ENCODE measurements around the gene FAM222A.

The FAM222A gene

GRCh38 chr12:109797905-109798669 lies 84.5 kb downstream of the FAM222A start:
- DNase-seq (ENCODE audit: low read depth in 2 of 2): no peak

DNA sequence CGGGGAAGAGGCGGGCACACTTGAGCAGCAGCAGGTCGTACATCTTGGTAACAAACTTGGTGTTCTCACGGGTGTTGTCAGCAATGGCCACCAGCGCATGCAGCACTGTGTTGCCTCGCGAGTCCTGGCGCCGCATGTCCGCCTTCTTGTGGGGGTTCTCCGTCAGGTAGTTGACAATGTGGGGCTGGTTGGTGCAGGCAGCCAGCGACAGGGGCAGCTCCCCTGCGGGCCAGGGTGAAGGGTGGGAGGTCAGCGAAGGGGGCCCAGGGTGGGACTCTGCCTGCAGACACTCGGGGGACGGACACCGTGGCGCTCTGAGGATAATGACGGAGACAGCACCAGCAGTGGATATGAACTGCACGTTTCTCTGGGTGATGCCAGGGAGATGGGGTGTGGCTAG lies 85.1 kb downstream of the FAM222A start:
- no peak for DNase-seq (ENCODE audit: low read depth in 2 of 2)

DNA sequence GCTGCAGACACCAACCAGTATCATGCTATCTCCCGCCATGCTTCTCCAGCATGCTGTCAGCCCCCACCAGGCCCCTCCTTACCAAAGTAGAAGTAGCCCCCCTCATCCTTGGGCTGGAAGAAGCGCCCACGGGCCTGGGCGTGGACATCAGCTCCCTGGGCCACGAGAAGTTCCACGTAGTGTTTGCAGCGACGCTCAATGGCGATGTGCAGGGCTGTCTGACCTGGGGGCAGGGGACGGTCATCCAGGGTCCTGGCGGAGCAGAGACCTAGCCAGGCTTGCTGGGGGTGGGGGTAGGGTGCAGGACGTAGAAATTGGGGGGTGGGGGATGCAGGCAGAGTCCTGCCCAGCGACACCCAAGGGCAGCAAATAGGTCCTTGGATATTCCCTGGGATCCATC lies 86.9 kb downstream of the FAM222A start:
- DNase-seq (ENCODE audit: low read depth in 2 of 2): no peak

- no peak for DNase-seq (ENCODE audit: low read depth in 2 of 2)
Observed at GRCh38 chr12:109802828-109803227, 89.2 kb downstream of the FAM222A start.

GRCh38 chr12:109803678-109804077 lies 90.1 kb downstream of the FAM222A start:
- DNase-seq (ENCODE audit: low read depth in 2 of 2): no peak

DNA sequence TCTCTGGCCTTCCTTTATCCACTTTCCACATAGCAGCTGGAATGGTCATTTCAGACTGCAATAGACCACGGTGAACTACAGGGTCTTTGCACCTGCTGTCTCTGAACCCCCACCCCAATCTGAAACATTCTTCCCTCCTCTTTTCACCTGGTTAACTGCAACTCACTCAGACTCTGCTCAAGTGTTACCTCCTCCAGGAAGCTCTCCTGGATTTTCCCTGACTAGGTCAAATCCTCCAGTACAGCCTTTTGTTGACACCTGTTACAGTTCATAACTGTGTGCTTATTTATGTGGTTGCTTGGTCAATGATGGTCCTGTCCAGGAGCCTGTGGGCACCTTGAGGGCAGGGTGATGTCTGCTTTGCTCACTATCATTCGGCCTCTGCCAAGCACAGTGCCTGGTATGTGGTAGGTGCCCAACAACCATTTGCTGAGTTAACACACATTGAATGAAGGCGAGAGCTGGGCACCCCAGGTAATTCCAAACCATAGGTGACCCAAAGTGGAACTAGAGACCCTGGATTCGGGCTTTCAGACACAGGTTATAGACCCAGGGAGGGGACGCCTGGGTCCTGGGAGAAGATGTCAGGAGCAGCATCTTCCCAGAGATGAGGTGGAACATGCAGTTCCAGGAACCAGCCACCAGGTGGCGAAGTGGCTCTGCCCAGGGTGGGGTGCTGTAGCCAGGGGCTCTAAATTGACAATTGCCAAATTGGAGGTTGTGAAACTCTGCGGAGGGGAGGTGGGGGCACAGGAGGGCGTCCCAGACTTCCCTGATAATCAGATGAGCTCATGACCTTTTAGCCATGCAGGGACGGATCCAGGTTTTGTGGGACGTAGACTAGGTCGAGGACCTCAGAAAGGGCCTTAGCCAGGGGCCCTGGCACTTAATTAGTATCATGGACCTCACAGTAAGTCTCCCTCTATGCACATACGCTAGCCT lies 91.5 kb downstream of the FAM222A start:
- DNase-seq (ENCODE audit: low read depth in 2 of 2): no peak

- no peak for DNase-seq (ENCODE audit: low read depth in 2 of 2)
Observed at GRCh38 chr12:109807954-109808643, 94.5 kb downstream of the FAM222A start.

DNA sequence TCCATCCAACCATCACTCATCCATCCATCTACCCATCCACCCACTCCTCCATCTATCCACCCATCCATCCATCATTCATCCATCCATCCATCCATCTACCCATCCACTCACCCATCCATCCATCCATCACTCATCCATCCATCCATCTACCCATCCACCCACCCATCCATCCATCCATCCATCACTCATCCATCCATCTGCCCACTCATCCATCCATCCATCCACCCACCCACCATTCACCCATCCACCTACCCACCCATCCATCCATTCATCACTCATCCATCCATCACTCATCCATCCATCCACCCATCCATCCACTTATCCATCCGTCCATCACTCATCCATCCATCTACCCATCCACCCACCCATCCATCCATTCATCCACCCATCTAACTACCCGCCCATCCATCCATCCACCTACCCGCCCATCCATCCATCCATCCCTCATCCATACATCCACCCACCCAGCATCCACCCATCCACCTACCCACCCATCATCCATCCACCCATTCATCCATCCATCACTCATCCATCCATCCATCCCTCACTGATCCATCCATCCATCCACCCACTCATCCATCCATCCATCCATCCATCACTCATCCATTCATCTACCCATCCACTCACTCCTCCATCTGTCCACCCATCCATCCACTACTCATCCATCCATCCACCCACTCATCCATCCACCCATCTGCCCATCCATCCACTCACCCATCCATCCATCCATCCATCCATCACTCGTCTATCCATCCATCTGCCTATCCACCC lies 95.4 kb downstream of the FAM222A start:
- no peak for DNase-seq (ENCODE audit: low read depth in 2 of 2)

GRCh38 chr12:109810954-109811623 lies 97.5 kb downstream of the FAM222A start:
- DNase-seq (ENCODE audit: low read depth in 2 of 2): no peak

GRCh38 chr12:109811624-109811995 lies 98.0 kb downstream of the FAM222A start:
- no peak for DNase-seq (ENCODE audit: low read depth in 2 of 2)

DNA sequence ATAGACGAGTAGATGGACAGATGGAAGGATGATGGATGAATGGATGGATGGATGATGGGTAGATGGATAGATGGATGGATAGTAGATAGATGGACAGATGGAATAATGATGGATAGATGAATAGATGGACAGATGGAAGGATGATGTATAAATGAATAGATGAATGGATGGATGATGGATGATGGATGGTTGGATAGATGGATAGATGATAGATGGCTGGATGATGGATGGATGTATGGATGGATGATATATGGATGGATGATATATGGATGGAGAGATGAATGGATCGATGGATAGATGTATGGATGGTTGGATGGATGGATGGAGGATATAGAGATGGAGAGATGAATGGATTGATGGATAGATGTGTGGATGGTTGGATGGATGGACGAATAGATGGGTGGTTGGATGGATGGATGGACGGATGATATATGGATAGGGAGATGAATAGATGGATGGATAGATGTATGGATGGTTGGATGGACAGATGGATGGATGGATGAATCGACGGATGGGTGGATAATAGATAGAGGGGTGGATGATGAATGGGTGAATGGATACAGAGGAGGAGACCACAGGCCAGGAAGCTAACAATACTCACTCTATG lies 100.3 kb downstream of the FAM222A start:
- no peak for DNase-seq (ENCODE audit: low read depth in 2 of 2)

DNA sequence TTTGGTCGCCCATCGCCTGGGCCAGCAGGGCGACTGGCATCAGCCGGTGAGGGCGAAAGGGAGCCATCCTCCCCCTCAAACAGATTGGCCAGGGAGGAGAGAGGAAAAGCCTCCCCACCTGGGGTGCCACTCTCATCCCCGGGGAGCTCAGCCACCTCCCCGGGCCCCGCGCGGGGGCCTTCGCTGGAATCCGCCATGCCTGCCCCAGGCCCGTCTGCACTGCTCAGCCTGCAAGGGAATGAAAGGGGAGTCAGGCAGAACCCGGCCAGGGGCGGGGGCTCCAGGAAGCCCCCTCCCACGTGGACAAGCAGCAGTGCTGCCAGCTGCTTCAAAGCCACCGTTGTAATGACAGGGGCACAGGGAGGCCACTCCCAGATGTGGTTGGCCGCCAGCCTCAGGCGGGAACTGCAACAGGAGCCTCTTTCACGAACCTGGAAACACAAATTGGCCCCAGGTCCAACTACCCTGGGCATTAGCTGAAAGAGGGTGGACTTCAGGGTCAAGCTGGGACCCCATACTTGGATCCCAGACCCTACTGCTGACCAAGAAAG lies 101.0 kb downstream of the FAM222A start:
- no peak for DNase-seq (ENCODE audit: low read depth in 2 of 2)

DNA sequence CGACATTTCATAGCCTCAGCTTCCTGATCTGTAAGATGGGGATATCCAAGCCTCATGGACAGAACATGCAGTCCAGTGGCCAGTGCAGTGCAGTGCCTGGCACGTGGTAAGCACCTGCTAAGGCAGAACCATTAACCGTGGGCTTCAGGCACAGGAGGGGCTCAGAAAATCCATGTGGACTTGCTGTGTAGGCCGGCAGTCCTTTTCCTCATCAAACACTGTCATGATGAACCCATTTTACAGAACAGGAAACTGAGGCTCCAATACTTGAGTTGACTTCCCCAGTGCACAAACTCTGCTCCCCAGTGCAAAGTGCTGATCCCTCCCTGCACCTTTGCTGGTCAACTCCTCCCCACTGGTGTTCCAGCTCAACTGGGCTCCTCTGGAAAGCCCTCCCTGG lies 101.6 kb downstream of the FAM222A start:
- no peak for DNase-seq (ENCODE audit: low read depth in 2 of 2)

DNA sequence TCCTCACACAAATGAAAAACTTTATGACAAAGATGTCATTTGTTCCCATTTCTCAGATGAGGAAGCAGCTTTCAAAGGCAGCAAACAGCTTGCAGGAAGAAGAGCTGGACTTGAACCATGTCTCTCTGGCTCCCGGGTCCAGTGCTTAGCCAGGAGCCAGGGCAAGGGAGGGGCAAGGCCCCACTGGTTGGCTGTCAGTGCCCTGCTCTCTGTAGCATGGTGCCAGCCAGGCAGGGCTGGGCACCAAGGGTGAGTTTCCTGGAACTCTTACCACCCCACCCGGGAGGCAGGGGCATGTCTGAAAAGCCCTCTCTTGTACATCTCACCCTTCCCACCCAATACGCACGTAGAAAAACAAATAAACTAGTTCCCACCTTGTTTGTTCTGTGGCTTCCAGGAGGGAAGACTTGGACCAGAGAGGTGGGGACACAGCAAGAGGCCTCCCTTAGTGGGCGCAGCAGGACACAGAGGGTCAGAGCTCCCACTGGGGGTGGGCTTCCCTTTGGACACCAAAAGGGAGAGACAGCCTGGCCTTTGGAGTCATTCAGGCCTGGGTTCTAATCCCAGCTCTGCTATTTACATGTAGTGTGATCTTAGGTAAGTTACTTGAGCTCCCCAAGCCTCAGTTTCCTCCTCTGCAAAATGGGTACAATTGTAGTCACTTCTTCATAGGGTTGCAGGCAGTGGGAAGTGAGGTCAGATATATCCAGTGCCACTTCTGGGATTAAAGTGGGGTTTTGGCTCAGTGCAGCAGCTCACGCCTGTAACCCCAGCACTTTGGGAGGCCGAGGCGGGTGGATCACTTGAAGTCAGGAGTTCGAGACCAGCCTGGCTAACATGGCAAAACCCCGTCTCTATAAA lies 102.4 kb downstream of the FAM222A start:
- DNase-seq (ENCODE audit: low read depth in 2 of 2): no peak

GRCh38 chr12:109816870-109817269 lies 103.2 kb downstream of the FAM222A start:
- DNase-seq (ENCODE audit: low read depth in 2 of 2): no peak

DNA sequence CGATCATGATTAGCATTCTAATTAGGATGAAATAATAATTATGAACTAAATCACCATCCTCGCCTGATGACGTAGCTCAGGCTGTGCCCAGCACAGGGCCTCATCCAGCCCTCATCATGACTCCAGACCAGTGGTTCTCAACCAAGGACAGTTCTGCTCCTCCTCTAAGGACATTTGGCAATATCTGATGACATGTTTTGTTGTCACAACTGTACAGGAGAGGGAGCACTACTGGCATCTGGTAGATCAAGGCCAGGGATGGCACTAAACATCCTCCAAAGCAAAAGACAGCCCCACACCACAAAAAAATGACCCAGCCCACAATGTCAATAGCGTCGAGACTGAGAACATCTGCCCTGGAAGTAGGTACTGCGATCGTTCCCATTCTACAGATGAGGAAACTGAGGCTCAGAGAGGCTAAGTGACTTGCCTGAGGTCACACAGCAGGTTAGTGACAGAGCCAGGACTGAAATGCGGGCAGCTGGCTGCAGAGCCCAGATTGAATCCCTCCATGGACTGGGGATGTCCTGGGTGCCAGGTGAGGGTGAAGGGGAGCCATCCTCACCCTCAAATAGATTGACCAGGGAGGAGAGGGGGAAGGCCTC lies 104.1 kb downstream of the FAM222A start:
- no peak for DNase-seq (ENCODE audit: low read depth in 2 of 2)

DNA sequence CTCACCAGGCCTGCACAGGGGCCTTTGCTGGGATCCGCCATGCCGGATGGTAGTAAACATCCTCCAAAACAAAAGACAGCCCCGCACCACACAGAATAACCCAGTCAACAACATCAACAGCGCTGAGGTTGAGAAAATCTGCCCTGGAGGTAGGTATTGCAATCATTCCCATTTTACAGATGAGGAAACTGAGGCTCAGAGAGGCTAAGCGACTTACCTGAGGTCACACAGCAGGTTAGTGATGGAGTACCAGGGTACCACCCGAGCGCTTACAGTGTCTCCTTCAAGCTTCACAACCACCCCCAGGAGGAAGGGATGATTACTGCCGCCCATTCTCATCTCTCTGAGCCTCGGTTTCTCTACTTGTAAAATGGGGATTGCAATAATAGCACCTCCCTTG lies 104.6 kb downstream of the FAM222A start:
- no peak for DNase-seq (ENCODE audit: low read depth in 2 of 2)

- no peak for DNase-seq (ENCODE audit: low read depth in 2 of 2)
Observed at GRCh38 chr12:109818905-109819500, 105.4 kb downstream of the FAM222A start.
